Common myeloid progenitor, CD34-positive (primary cell): ENCODE measurements around the gene GFRA1.

ENCODE experiments used
- CTCF ChIA-PET: fragments of 350-600 bp; sonication (Branson Sonifier 250); formaldehyde crosslinking; loops from one replicate; lab custom pipeline; 2021; ENCODE audit warnings: antibody characterized with exemption; lab: Charles Lee
- POLR2A ChIA-PET: fragments of 350-600 bp; sonication (Branson Sonifier 250); formaldehyde crosslinking; loops from one replicate; lab custom pipeline; 2021; ENCODE audit warnings: antibody characterized with exemption; lab: Charles Lee
- DNase-seq, 3 donors: peaks; one replicate each; pipeline versions ENCODE4 v3.0.0 to v3.0.0-alpha.2; 2013
- H3K27ac ChIP-seq, 2 experiments: 1 replicate in 1 of 2; 2 replicates in 1 of 2; pipeline ENCODE4 v1.7.0; 2013; ENCODE audit warnings: inconsistent platforms in 2 of 2, low read length in 2 of 2, mild to moderate bottlenecking in 2 of 2, low read depth in 1 of 2, moderate library complexity in 1 of 2; ENCODE audit not compliant: severe bottlenecking in 2 of 2, insufficient read depth in 1 of 2, poor library complexity in 1 of 2
- H3K27me3 ChIP-seq, 5 experiments: replicated peaks in 2 of 5; 1 replicate in 3 of 5; 2 replicates in 2 of 5; pipeline versions ENCODE4 v1.6.1 to v1.7.0; 2013; ENCODE audit warnings: low read length in 4 of 5, mild to moderate bottlenecking in 2 of 5, moderate library complexity in 2 of 5, inconsistent platforms in 1 of 5; ENCODE audit not compliant: insufficient read depth in 5 of 5, control insufficient read depth in 4 of 5
- H3K36me3 ChIP-seq, 4 experiments: 1 replicate in 2 of 4; 2 replicates in 2 of 4; pipeline versions ENCODE4 v1.6.1 to v1.7.0; 2013; ENCODE audit warnings: low read length in 3 of 4, control low read depth in 1 of 4, mild to moderate bottlenecking in 1 of 4; ENCODE audit not compliant: control insufficient read depth in 4 of 4, insufficient read depth in 4 of 4
- H3K4me1 ChIP-seq, 4 experiments: 1 replicate in 3 of 4; 2 replicates in 1 of 4; pipeline versions ENCODE4 v1.6.1 to v1.7.1; 2013; ENCODE audit warnings: low read length in 3 of 4, mild to moderate bottlenecking in 3 of 4, control low read depth in 1 of 4, inconsistent platforms in 1 of 4, moderate library complexity in 1 of 4; ENCODE audit not compliant: control insufficient read depth in 4 of 4, insufficient read depth in 4 of 4; ENCODE audit errors: control extremely low read depth in 1 of 4
- H3K4me3 ChIP-seq, 7 experiments: 1 replicate in 4 of 7; 2 replicates in 3 of 7; pipeline versions ENCODE4 v1.5.1 to v1.7.0; 2013; ENCODE audit warnings: mild to moderate bottlenecking in 7 of 7, low read length in 6 of 7, moderate library complexity in 6 of 7, inconsistent platforms in 2 of 7, low read depth in 2 of 7, control low read depth in 1 of 7; ENCODE audit not compliant: insufficient read depth in 4 of 7, control insufficient read depth in 1 of 7; ENCODE audit errors: extremely low read depth in 1 of 7
- H3K9me3 ChIP-seq, 5 experiments: 1 replicate in 4 of 5; 2 replicates in 1 of 5; pipeline versions ENCODE4 v1.6.1 to v1.7.1; 2013; ENCODE audit warnings: low read length in 4 of 5, mild to moderate bottlenecking in 2 of 5, inconsistent platforms in 1 of 5, low read depth in 1 of 5, moderate library complexity in 1 of 5; ENCODE audit not compliant: control insufficient read depth in 4 of 5, insufficient read depth in 2 of 5; ENCODE audit errors: control extremely low read depth in 1 of 5
- WGBS: methylation state at CpG from one replicate; pipeline ENCODE4 v1.1.5; 2013; ENCODE audit not compliant: insufficient coverage; 5-methylcytosine and 5-hydroxymethylcytosine counted together

GFRA1 gene

DNA sequence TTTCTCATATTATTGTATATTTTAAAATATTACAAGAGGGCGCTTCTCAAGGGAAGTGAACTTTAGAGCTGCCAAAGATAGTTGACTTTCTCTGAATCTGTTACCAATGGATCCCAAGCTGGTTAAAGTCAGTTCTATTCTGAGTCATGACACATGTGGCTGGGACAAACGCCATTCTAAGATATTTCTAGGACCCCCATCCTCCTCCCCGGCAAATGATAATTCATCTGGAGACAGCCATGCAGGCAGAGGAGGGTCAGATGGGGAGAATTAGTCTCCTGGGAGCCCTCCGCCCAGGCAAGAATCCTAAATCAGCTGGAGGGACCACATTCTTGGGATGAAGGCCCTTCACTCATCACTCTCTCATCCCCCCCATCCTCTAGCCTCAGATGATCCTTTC is 187.7 kb downstream of the GFRA1 start:
- CTCF ChIA-PET, result interaction anchor here (0.7 to 2.5 kb wide), 2 partner anchors 13 to 286 kb away, joined by 3 to 6 read pairs; no protein-coding TSS in a partner anchor
- no peaks in the 10 kb centered on the region for H3K36me3 ChIP-seq
- WGBS, result 100% methylated on average over 4 of the region's 4 CpGs
- H3K27me3 ChIP-seq, result no peaks in the 10 kb centered on the region
- DNase-seq, result no peak
- no peak overlapping the region for H3K4me3 ChIP-seq
- no peak overlapping the region for H3K27ac ChIP-seq
- H3K9me3 ChIP-seq, result no peaks in the 10 kb centered on the region
- POLR2A ChIA-PET, result no interaction called here
- H3K4me1 ChIP-seq, result peaks cover 0 to 8% (median 2%) of the 10 kb centered on the region in 4 experiments

DNA sequence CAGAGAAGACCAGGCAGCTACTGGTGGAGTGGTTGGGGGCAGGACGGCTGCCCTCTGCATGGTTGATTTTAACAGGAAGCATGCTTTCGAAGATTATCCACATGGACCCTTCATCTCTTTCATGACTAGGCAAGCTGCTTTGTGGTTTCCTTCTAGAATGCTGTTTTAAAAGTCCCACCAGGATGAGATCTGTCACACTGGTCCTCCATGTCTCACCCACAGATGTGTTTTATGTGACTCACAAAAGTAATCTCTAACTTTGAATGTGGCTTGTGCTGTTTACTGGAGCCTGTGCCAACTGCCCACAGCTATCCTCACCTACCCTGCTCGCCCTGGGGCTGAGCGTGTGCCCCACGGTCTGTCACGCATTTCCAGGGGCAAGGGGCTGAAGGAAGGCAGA is 188.8 kb downstream of the GFRA1 start:
- ChIA-PET CTCF (interaction anchor here (2.5 kb wide), 1 partner anchor 14 kb away, joined by 6 read pairs; no protein-coding TSS in a partner anchor), POLR2A (no interaction called here)
- no peak overlapping the region for H3K27ac ChIP-seq
- DNase-seq, result peak; percentile 61 to 91 (median 86)
- 0% methylated on average over 3 of the region's 6 CpGs for WGBS
- no peak overlapping the region for H3K4me3 ChIP-seq
- H3K4me1 ChIP-seq, result peaks cover 0 to 8% (median 2%) of the 10 kb centered on the region in 4 experiments
- no peaks in the 10 kb centered on the region for H3K36me3 ChIP-seq
- no peaks in the 10 kb centered on the region for H3K27me3 ChIP-seq
- no peaks in the 10 kb centered on the region for H3K9me3 ChIP-seq

DNA sequence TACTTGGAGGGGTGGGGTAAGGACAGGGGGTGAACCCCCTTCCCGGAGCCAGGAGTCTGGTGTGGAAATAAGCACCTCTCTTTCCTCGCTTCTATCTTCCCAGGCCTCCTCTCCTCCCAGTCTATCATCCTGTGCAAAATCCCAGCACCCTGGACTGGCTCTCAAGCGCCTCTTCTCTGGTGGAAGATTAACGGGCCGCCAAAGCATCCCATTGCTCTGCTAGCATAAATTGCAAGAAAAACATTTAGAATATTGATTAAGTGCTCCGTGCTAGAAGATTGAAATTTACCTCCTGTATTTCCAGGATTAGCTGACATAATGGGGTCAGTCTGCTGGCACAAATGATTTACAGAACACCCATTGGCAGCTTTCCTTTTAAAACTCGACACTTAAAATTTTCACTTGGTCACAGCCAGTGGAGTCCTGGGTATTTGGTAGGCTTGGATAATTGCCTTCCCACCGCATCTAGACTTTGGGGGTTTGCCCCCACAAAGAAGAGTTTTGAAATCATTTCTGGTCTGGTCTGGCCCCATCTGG is 189.7 kb downstream of the GFRA1 start:
- Histone ChIP-seq H3K27ac (no peak overlapping the region), H3K9me3 (no peaks in the 10 kb centered on the region), H3K4me1 (peaks cover 0 to 8% (median 2%) of the 10 kb centered on the region in 4 experiments), H3K4me3 (no peak overlapping the region), H3K27me3 (no peaks in the 10 kb centered on the region), H3K36me3 (no peaks in the 10 kb centered on the region)
- ChIA-PET POLR2A (no interaction called here), CTCF (no interaction called here)
- DNase-seq, result no peak
- WGBS, result 92% methylated on average over 7 of the region's 8 CpGs

DNA sequence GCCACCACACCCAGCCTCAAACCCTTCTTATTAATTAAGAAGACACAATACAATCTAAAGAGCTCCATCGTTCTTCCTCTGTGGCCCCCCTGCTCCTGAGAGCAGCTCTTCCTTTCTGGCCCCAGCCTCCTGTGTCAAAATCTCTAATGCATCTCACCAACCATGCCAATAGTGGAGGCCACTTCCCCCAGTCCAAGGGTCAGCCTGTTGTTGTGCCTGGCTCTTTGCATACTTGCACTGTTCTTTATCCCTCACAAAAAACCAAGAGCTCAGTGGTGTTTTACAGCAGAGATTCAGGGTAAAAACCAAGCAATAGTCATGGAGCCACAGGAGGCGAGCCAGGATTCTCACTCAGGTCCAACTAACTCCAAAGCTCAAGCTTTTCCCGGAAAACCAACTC is 190.2 kb downstream of the GFRA1 start:
- DNase-seq, result no peak
- ChIA-PET POLR2A (no interaction called here), CTCF (no interaction called here)
- Histone ChIP-seq H3K36me3 (no peaks in the 10 kb centered on the region), H3K27me3 (no peaks in the 10 kb centered on the region), H3K4me3 (no peak overlapping the region), H3K27ac (no peak overlapping the region), H3K9me3 (no peaks in the 10 kb centered on the region), H3K4me1 (peaks cover 0 to 8% (median 2%) of the 10 kb centered on the region in 4 experiments)
- 93% methylated on average over 2 of the region's 3 CpGs for WGBS

DNA sequence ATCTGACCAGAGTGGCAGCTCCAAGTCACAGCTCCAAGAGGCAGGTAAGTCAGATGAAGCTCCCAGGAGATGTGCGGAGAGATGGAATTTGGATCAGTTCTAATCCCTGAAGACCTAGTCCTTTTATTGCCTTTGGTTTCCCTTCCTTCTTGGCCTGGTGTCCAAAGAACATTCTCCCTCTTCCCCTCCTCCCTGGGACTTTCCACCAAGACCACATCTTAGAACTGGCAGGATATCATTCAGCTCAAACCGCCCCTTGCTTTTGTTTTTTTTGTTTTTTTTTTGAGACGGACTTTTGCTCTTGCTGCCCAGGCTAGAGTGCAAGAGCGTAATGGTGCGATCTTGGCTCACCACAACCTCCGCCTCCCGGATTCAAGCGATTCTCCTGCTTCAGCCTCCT is 190.8 kb downstream of the GFRA1 start:
- no peak overlapping the region for H3K27ac ChIP-seq
- CTCF ChIA-PET, result no interaction called here
- POLR2A ChIA-PET, result no interaction called here
- peaks cover 0 to 8% (median 2%) of the 10 kb centered on the region in 4 experiments for H3K4me1 ChIP-seq
- DNase-seq, result peak in 1 of 3 donors; percentile 7
- WGBS, result 94% methylated on average over 8 of the region's 8 CpGs
- H3K9me3 ChIP-seq, result no peaks in the 10 kb centered on the region
- no peaks in the 10 kb centered on the region for H3K27me3 ChIP-seq
- H3K36me3 ChIP-seq, result no peaks in the 10 kb centered on the region
- H3K4me3 ChIP-seq, result no peak overlapping the region

DNA sequence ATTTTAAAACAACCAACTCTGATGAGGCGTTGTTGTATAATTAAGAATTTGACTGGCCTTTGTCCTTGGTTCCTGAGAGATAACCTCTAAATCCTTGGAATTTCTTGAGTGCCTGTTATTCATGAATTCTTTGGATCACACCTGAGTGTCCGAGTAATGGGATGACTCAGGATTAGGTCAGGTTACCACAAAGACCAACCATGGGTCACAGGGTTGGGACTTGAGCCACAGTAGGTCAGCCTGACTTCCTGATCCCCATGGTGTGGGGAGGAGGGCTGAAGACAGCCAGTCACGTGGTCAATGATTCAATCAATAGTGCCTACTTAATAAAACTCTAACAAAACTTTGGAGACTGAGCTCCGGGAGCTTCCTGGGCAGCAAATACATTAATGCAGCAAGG is 192.5 kb downstream of the GFRA1 start:
- no peak overlapping the region for H3K27ac ChIP-seq
- ChIA-PET POLR2A (no interaction called here), CTCF (interaction anchor here (0.9 kb wide), 1 partner anchor 11 kb away, joined by 3 read pairs; no protein-coding TSS in a partner anchor)
- H3K4me1 ChIP-seq, result peaks cover 0 to 11% (median 2%) of the 10 kb centered on the region in 4 experiments
- no peak for DNase-seq
- no peak overlapping the region for H3K4me3 ChIP-seq
- 96% methylated on average over 3 of the region's 4 CpGs for WGBS
- no peaks in the 10 kb centered on the region for H3K9me3 ChIP-seq
- H3K27me3 ChIP-seq, result no peaks in the 10 kb centered on the region
- H3K36me3 ChIP-seq, result no peaks in the 10 kb centered on the region

DNA sequence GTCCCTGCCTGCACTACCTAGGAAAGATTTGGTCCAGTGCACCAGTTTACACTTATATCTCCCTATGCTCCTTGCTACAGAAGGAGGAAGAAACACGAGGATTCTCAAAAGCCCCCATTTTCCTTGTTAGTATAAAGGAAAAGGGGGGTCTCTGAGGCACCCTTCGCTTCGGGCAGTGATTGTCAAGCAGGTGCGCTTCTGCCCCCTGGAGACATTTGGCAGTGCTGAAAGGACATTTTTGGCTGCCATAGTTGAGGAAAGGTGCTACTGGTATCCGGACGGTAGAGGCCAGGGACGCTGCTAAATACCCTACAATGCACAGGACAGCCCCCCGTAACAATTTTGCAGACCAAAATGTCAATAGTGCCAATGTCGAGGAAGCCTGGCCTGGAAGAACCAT is 193.7 kb downstream of the GFRA1 start:
- no peak for DNase-seq
- peaks cover 0 to 5% (median under 1%) of the 10 kb centered on the region in 4 experiments for H3K4me1 ChIP-seq
- no peaks in the 10 kb centered on the region for H3K27me3 ChIP-seq
- WGBS, result 93% methylated on average over 8 of the region's 9 CpGs
- H3K4me3 ChIP-seq, result no peak overlapping the region
- no peak overlapping the region for H3K27ac ChIP-seq
- no peaks in the 10 kb centered on the region for H3K36me3 ChIP-seq
- ChIA-PET POLR2A (no interaction called here), CTCF (no interaction called here)
- no peaks in the 10 kb centered on the region for H3K9me3 ChIP-seq
